ENCODE measurements around the gene NPM1. TPM values are rescaled to one million over a fixed set of nuclear protein-coding genes. Genes with fewer than 3 reads are reported as not detected.

Gene NPM1
- total RNA-seq, 1 experiment from 2014 or later, result 2,112 TPM

DNA sequence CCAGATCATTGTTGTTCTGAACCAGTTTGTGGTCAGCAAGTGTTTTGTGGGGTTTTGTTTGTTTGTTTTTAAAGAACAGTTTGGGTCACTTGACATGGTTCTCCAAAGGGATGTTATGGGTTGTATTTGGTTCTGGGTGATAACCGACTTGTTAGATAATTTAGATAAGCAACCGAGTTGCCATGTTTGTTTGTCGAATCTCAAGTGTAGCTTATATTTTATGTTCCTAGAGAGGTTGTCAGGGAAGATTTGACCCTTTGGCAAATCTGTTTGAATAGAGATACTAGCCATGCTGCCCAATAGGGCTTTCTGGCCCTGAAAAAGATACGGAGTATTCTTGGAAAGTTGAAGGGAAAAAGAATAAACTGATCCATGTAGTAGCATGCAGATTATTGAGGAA lies 19.6 kb downstream of the NPM1 start:
- TF ChIP-seq, protein P1, sequence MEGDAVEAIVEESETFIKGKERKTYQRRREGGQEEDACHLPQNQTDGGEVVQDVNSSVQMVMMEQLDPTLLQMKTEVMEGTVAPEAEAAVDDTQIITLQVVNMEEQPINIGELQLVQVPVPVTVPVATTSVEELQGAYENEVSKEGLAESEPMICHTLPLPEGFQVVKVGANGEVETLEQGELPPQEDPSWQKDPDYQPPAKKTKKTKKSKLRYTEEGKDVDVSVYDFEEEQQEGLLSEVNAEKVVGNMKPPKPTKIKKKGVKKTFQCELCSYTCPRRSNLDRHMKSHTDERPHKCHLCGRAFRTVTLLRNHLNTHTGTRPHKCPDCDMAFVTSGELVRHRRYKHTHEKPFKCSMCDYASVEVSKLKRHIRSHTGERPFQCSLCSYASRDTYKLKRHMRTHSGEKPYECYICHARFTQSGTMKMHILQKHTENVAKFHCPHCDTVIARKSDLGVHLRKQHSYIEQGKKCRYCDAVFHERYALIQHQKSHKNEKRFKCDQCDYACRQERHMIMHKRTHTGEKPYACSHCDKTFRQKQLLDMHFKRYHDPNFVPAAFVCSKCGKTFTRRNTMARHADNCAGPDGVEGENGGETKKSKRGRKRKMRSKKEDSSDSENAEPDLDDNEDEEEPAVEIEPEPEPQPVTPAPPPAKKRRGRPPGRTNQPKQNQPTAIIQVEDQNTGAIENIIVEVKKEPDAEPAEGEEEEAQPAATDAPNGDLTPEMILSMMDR (IDR thresholded peaks at IDR 0.05; ENCODE audit: insufficient read depth in 1 of 2, low read depth in 1 of 2, low read length in 1 of 2, severe bottlenecking in 1 of 2, unreplicated experiment in 1 of 2), result no peak

DNA sequence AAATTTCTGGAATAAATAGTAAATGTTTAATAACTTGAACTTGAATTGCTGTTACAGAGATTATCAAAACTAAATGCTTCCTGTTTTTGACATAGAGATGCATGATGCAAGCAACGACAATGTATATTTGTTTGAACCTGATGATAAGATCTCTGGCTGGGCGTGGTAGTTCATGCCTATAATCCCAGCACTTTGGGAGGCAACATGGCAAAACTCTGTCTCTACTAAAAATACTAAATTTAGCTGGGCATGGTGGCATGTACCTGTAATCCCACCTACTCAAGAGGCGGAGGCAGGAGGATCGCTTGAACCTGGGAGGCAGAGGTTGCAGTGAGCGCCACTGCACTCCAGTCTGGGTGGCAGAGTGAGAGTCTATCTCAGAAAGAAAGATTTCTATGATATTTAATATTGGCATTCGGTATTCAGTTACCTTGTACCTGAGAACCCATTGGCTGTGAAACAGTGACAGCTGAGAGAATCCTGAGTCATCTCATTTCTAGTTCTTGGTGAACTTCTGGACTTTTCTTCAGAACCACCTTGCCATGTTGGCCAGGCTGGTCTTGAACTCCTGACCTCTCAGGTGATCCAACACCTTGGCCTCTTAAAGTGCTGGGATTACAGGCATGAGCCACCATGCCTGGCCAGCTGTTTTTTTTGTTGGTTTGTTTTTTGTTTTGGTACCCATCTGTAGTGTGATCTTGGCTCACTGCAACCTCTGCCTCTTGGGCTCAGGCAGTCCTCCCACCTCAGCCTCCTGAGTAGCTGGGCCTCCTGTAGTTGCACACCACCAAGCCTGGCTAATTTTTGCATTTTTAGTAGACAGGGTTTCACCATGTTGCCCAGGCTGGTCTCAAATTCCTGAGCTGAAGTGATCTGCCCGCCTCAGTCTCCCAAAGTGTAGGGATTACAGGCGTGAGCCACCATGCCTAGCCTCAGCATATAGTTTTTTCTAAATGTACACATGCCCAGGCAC lies 21.8 kb downstream of the NPM1 start:
- CTCF ChIA-PET, result no interaction called here
- H3K4me3 Mint-ChIP-seq (ENCODE audit: unreplicated experiment), result no peak overlapping the region
- intact Hi-C loops (cut with micrococcal nuclease; ENCODE audit: unreplicated experiment), result loop anchor here (10.0 kb wide), 1 partner anchor 635 kb away; no protein-coding TSS in a partner anchor

More for the DNA sequence above, 19.6 kb downstream of the NPM1 start:
- no peaks in the 10 kb centered on the region for H3K9me3 ChIP-seq
- no peaks in the 10 kb centered on the region for H3K9me3 Mint-ChIP-seq (ENCODE audit: unreplicated experiment)
- BruUV-seq (replicated peaks), result TSS peak; percentile 3
- no peaks in the 10 kb centered on the region; the same call in 1 of the 2 replicates for H3K36me3 ChIP-seq (ENCODE audit: control insufficient read depth, insufficient read depth, low read length)
- peaks cover 15% of the 10 kb centered on the region for H3K4me1 Mint-ChIP-seq (ENCODE audit: low read depth, unreplicated experiment)
- H3K27me3 ChIP-seq (replicated peaks; ENCODE audit: control insufficient read depth, insufficient read depth, low read length), result no peaks in the 10 kb centered on the region
- no peak overlapping the region for H3K4me3 ChIP-seq (ENCODE audit: low read depth, low read length)
- CTCF ChIA-PET, result no interaction called here
- peak overlapping the region; percentile 86 for H3K27ac Mint-ChIP-seq (ENCODE audit: unreplicated experiment)
- POLR2A ChIA-PET, result no interaction called here
- H3K4me3 Mint-ChIP-seq (ENCODE audit: unreplicated experiment), result no peak overlapping the region
- intact Hi-C loops (cut with micrococcal nuclease; ENCODE audit: unreplicated experiment), result no loop called here
- H3K36me3 Mint-ChIP-seq (ENCODE audit: insufficient read depth, unreplicated experiment), result peaks cover 85% of the 10 kb centered on the region
- DNase-seq, result no peak
- no peaks in the 10 kb centered on the region for H3K27me3 Mint-ChIP-seq (ENCODE audit: insufficient read depth, unreplicated experiment)
- no peaks in the 10 kb centered on the region; the same call in 1 of the 2 replicates for H3K4me1 ChIP-seq

DNA sequence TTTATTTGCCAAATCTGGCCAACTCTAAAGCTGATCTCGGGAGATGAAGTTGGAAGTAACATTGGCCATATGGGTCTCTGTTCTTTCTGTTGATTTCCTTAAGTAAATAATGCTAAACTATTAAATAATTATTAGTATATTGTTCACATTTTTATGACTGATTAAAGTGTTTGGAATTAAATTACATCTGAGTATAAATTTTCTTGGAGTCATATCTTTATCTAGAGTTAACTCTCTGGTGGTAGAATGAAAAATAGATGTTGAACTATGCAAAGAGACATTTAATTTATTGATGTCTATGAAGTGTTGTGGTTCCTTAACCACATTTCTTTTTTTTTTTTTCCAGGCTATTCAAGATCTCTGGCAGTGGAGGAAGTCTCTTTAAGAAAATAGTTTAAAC lies 22.5 kb downstream of the NPM1 start:
- Histone ChIP-seq H3K4me1 (no peaks in the 10 kb centered on the region; the same call in 1 of the 2 replicates), H3K36me3 (ENCODE audit: control insufficient read depth, insufficient read depth, low read length) (peaks cover 2% of the 10 kb centered on the region), H3K9me3 (no peaks in the 10 kb centered on the region), H3K4me3 (ENCODE audit: low read depth, low read length) (no peak overlapping the region), H3K27me3 (replicated peaks; ENCODE audit: control insufficient read depth, insufficient read depth, low read length) (no peaks in the 10 kb centered on the region)
- ChIA-PET CTCF (no interaction called here), POLR2A (no interaction called here)
- DNase-seq, result no peak
- Mint-ChIP-seq H3K36me3 (ENCODE audit: insufficient read depth, unreplicated experiment) (peaks cover 100% of the 10 kb centered on the region), H3K4me3 (ENCODE audit: unreplicated experiment) (no peak overlapping the region), H3K27me3 (ENCODE audit: insufficient read depth, unreplicated experiment) (no peaks in the 10 kb centered on the region), H3K4me1 (ENCODE audit: low read depth, unreplicated experiment) (peaks cover 15% of the 10 kb centered on the region), H3K27ac (ENCODE audit: unreplicated experiment) (no peak overlapping the region), H3K9me3 (ENCODE audit: unreplicated experiment) (no peaks in the 10 kb centered on the region)
- TF ChIP-seq, protein P1 (IDR thresholded peaks at IDR 0.05; ENCODE audit: insufficient read depth in 1 of 2, low read depth in 1 of 2, low read length in 1 of 2, severe bottlenecking in 1 of 2, unreplicated experiment in 1 of 2), result no peak
- no TSS peak for BruUV-seq (replicated peaks)
- intact Hi-C loops (cut with micrococcal nuclease; ENCODE audit: unreplicated experiment), result loop anchor here (10.0 kb wide), 1 partner anchor 635 kb away; no protein-coding TSS in a partner anchor

More for the DNA sequence above, 21.8 kb downstream of the NPM1 start:
- H3K4me1 ChIP-seq, result no peaks in the 10 kb centered on the region; the same call in 1 of the 2 replicates
- POLR2A ChIA-PET, result no interaction called here
- H3K27me3 Mint-ChIP-seq (ENCODE audit: insufficient read depth, unreplicated experiment), result no peaks in the 10 kb centered on the region
- H3K4me1 Mint-ChIP-seq (ENCODE audit: low read depth, unreplicated experiment), result peaks cover 15% of the 10 kb centered on the region
- BruUV-seq (replicated peaks), result no TSS peak
- peaks cover 100% of the 10 kb centered on the region for H3K36me3 Mint-ChIP-seq (ENCODE audit: insufficient read depth, unreplicated experiment)
- no peaks in the 10 kb centered on the region for H3K9me3 ChIP-seq
- H3K27ac Mint-ChIP-seq (ENCODE audit: unreplicated experiment), result peak overlapping the region; percentile 25
- H3K9me3 Mint-ChIP-seq (ENCODE audit: unreplicated experiment), result no peaks in the 10 kb centered on the region
- H3K4me3 ChIP-seq (ENCODE audit: low read depth, low read length), result no peak overlapping the region
- H3K36me3 ChIP-seq (ENCODE audit: control insufficient read depth, insufficient read depth, low read length), result peaks cover 2% of the 10 kb centered on the region
- TF ChIP-seq, protein P1 (IDR thresholded peaks at IDR 0.05; ENCODE audit: insufficient read depth in 1 of 2, low read depth in 1 of 2, low read length in 1 of 2, severe bottlenecking in 1 of 2, unreplicated experiment in 1 of 2), result no peak
- DNase-seq, result no peak
- no peaks in the 10 kb centered on the region for H3K27me3 ChIP-seq (replicated peaks; ENCODE audit: control insufficient read depth, insufficient read depth, low read length)

Data from Caco-2 (cell line).